Activated CD4-positive, alpha-beta T cell treated with anti-CD3 and anti-CD28 coated beads, Interleukin-2, amount 10 ng/mL, durations not matched to agents 7 days and 5 days (primary cell): ENCODE results near the gene CFAP43. TPM values are rescaled to one million over a fixed set of nuclear protein-coding genes. Genes with fewer than 3 reads are reported as not detected.
"Not testable (repeated sequence)": the region's sequence is repeated elsewhere in the genome, so short reads cannot be mapped to it uniquely, and the experiment has no call there.

Experiments
- CTCF ChIA-PET: fragments of 350-600 bp; sonication (Branson Sonifier 250); formaldehyde crosslinking; loops from one replicate; lab custom pipeline; 2021; ENCODE audit warnings: antibody characterized with exemption; lab: Charles Lee
- POLR2A ChIA-PET: fragments of 350-600 bp; sonication (Branson Sonifier 250); formaldehyde crosslinking; loops from one replicate; lab custom pipeline; 2021; ENCODE audit warnings: antibody characterized with exemption; lab: Charles Lee
- DNase-seq: peaks from one replicate; pipeline ENCODE4 v3.0.0-alpha.2; 2020
- H3K27ac Mint-ChIP-seq: one replicate; pipeline ENCODE4 v1.8.0; 2021; ENCODE audit warnings: mild to moderate bottlenecking, moderate library complexity, mixed read lengths
- H3K27me3 Mint-ChIP-seq: one replicate; pipeline ENCODE4 v1.8.0; 2021; ENCODE audit warnings: mixed read lengths
- H3K36me3 Mint-ChIP-seq: one replicate; pipeline ENCODE4 v1.8.0; 2021; ENCODE audit warnings: low read depth, mixed read lengths
- H3K4me1 Mint-ChIP-seq: one replicate; pipeline ENCODE4 v1.8.0; 2021; ENCODE audit warnings: mixed read lengths
- H3K4me3 Mint-ChIP-seq: one replicate; pipeline ENCODE4 v1.8.0; 2021; ENCODE audit warnings: mild to moderate bottlenecking, moderate library complexity, mixed read lengths
- H3K9me3 Mint-ChIP-seq: one replicate; pipeline ENCODE4 v1.8.0; 2021; ENCODE audit warnings: mixed read lengths
- total RNA-seq, 2 experiments: library from RNA; stranded (reverse); gene quantifications; one replicate each; pipeline ENCODE4 v1.2.3, GENCODE V29; 2021

The CFAP43 gene
- total RNA-seq, 2 experiments from 2014 or later = not detected

- peak overlapping the region; percentile 96 for H3K27ac Mint-ChIP-seq
- CTCF ChIA-PET = interaction anchor here (0.6 to 3.3 kb wide), 13 partner anchors 8 to 366 kb away, joined by 3 to 21 read pairs (median 5); partner anchors contain the start of genes CFAP43 and CFAP58
- peaks cover 39% of the 10 kb centered on the region for H3K4me1 Mint-ChIP-seq
- H3K4me3 Mint-ChIP-seq = peak overlapping the region; percentile 89
- H3K9me3 Mint-ChIP-seq = no peaks in the 10 kb centered on the region
- no peak for DNase-seq
- H3K36me3 Mint-ChIP-seq = peaks cover 17% of the 10 kb centered on the region
- POLR2A ChIA-PET = no interaction called here
- H3K27me3 Mint-ChIP-seq = peaks cover 17% of the 10 kb centered on the region
These were observed 21.6 kb upstream of the CFAP43 start for GRCh38 chr10:104253606-104254410.

GRCh38 chr10:104253106-104253505 lies 20.9 kb upstream of the CFAP43 start:
- DNase-seq = no peak
- H3K36me3 Mint-ChIP-seq = peaks cover 12% of the 10 kb centered on the region
- H3K27me3 Mint-ChIP-seq = peaks cover 18% of the 10 kb centered on the region
- H3K27ac Mint-ChIP-seq = peak overlapping the region; percentile 47
- ChIA-PET POLR2A (no interaction called here), CTCF (interaction anchor here (0.9 to 3.3 kb wide), 5 partner anchors 9 to 171 kb away, joined by 3 to 21 read pairs (median 3); no protein-coding TSS in a partner anchor)
- no peaks in the 10 kb centered on the region for H3K9me3 Mint-ChIP-seq
- H3K4me1 Mint-ChIP-seq = peaks cover 34% of the 10 kb centered on the region
- H3K4me3 Mint-ChIP-seq = peak overlapping the region; percentile 33

- H3K27me3 Mint-ChIP-seq = peaks cover 20% of the 10 kb centered on the region
- no peak overlapping the region for H3K27ac Mint-ChIP-seq
- peaks cover 9% of the 10 kb centered on the region for H3K36me3 Mint-ChIP-seq
- H3K4me1 Mint-ChIP-seq = peaks cover 36% of the 10 kb centered on the region
- peaks cover 2% of the 10 kb centered on the region for H3K9me3 Mint-ChIP-seq
- no peak for DNase-seq
- no peak overlapping the region for H3K4me3 Mint-ChIP-seq
- ChIA-PET POLR2A (no interaction called here), CTCF (interaction anchor here (1.2 kb wide), 1 partner anchor 10 kb away, joined by 3 read pairs; no protein-coding TSS in a partner anchor)
These were observed 20.2 kb upstream of the CFAP43 start for GRCh38 chr10:104252368-104252767.

- CTCF ChIA-PET = no interaction called here
- peaks cover 37% of the 10 kb centered on the region for H3K4me1 Mint-ChIP-seq
These were observed 19.3 kb upstream of the CFAP43 start for GRCh38 chr10:104251443-104251842.

GRCh38 chr10:104250371-104250770 lies 18.2 kb upstream of the CFAP43 start:
- H3K36me3 Mint-ChIP-seq = peaks cover 1% of the 10 kb centered on the region
- POLR2A ChIA-PET = no interaction called here

More at GRCh38 chr10:104251443-104251842, 19.3 kb upstream of the CFAP43 start:
- peaks cover 21% of the 10 kb centered on the region for H3K27me3 Mint-ChIP-seq
- H3K27ac Mint-ChIP-seq = no peak overlapping the region
- peaks cover 11% of the 10 kb centered on the region for H3K9me3 Mint-ChIP-seq
- peaks cover 5% of the 10 kb centered on the region for H3K36me3 Mint-ChIP-seq
- no peak for DNase-seq
- POLR2A ChIA-PET = no interaction called here
- no peak overlapping the region for H3K4me3 Mint-ChIP-seq

GRCh38 chr10:104248931-104249330 lies 16.8 kb upstream of the CFAP43 start:
- H3K27ac Mint-ChIP-seq, H3K4me3 Mint-ChIP-seq, DNase-seq, POLR2A ChIA-PET, H3K36me3 Mint-ChIP-seq: not testable (repeated sequence)
- CTCF ChIA-PET = interaction anchor here (0.9 to 1.6 kb wide), 2 partner anchors 9 to 16 kb away, joined by 4 to 8 read pairs; no protein-coding TSS in a partner anchor
- Mint-ChIP-seq H3K27me3 (peaks cover 21% of the 10 kb centered on the region), H3K4me1 (peaks cover 20% of the 10 kb centered on the region), H3K9me3 (peaks cover 11% of the 10 kb centered on the region)

More at GRCh38 chr10:104250371-104250770, 18.2 kb upstream of the CFAP43 start:
- no peak overlapping the region for H3K27ac Mint-ChIP-seq
- DNase-seq = no peak
- no peak overlapping the region for H3K4me3 Mint-ChIP-seq
- CTCF ChIA-PET = interaction anchor here (0.6 kb wide), 1 partner anchor 71 kb away, joined by 3 read pairs; no protein-coding TSS in a partner anchor
- H3K27me3 Mint-ChIP-seq = peaks cover 21% of the 10 kb centered on the region
- H3K9me3 Mint-ChIP-seq = peaks cover 11% of the 10 kb centered on the region
- peaks cover 27% of the 10 kb centered on the region for H3K4me1 Mint-ChIP-seq

GRCh38 chr10:104247513-104248146 lies 15.5 kb upstream of the CFAP43 start:
- CTCF ChIA-PET = interaction anchor here (0.5 to 2.2 kb wide), 5 partner anchors 8 to 150 kb away, joined by 3 to 8 read pairs (median 4); partner anchors contain the start of genes GSTO1 and SFR1
- POLR2A ChIA-PET = interaction anchor here (0.7 kb wide), 1 partner anchor 176 kb away, joined by 3 read pairs; no protein-coding TSS in a partner anchor
- no peak for DNase-seq
- Mint-ChIP-seq H3K27ac (peak overlapping the region; percentile 65), H3K4me3 (no peak overlapping the region), H3K9me3 (peaks cover 11% of the 10 kb centered on the region), H3K36me3 (peaks cover 1% of the 10 kb centered on the region), H3K27me3 (peaks cover 21% of the 10 kb centered on the region), H3K4me1 (peaks cover 13% of the 10 kb centered on the region)

GRCh38 chr10:104246976-104247375 lies 14.8 kb upstream of the CFAP43 start:
- H3K27me3 Mint-ChIP-seq = peaks cover 21% of the 10 kb centered on the region
- H3K4me3 Mint-ChIP-seq = no peak overlapping the region
- no peak for DNase-seq
- ChIA-PET CTCF (interaction anchor here (0.5 to 2.2 kb wide), 5 partner anchors 8 to 534 kb away, joined by 3 to 7 read pairs (median 3); partner anchors contain the start of genes GSTO1 and SFR1), POLR2A (no interaction called here)
- peaks cover 13% of the 10 kb centered on the region for H3K4me1 Mint-ChIP-seq
- peaks cover 1% of the 10 kb centered on the region for H3K36me3 Mint-ChIP-seq
- H3K27ac Mint-ChIP-seq = peak overlapping the region; percentile 65
- peaks cover 11% of the 10 kb centered on the region for H3K9me3 Mint-ChIP-seq

- POLR2A ChIA-PET = no interaction called here
- H3K27me3 Mint-ChIP-seq = peaks cover 22% of the 10 kb centered on the region
- H3K4me1 Mint-ChIP-seq = peaks cover 13% of the 10 kb centered on the region
- no peak for DNase-seq
- H3K27ac Mint-ChIP-seq = no peak overlapping the region
- CTCF ChIA-PET = no interaction called here
- H3K4me3 Mint-ChIP-seq = no peak overlapping the region
- peaks cover 1% of the 10 kb centered on the region for H3K36me3 Mint-ChIP-seq
- peaks cover 11% of the 10 kb centered on the region for H3K9me3 Mint-ChIP-seq
These were observed 13.0 kb upstream of the CFAP43 start for GRCh38 chr10:104245066-104245632.

- H3K9me3 Mint-ChIP-seq = peaks cover 11% of the 10 kb centered on the region
- POLR2A ChIA-PET = no interaction called here
These were observed 11.3 kb upstream of the CFAP43 start for GRCh38 chr10:104243512-104243911.

GRCh38 chr10:104243009-104243408 lies 10.8 kb upstream of the CFAP43 start:
- Mint-ChIP-seq H3K9me3 (peaks cover 11% of the 10 kb centered on the region), H3K4me1 (peaks cover 13% of the 10 kb centered on the region), H3K27me3 (peaks cover 20% of the 10 kb centered on the region)
- CTCF ChIA-PET = interaction anchor here (1.5 to 1.8 kb wide), 2 partner anchors 11 to 12 kb away, joined by 4 to 7 read pairs; partner anchors contain the start of genes CFAP43 and GSTO1
- H3K4me3 Mint-ChIP-seq, DNase-seq, H3K36me3 Mint-ChIP-seq, POLR2A ChIA-PET, H3K27ac Mint-ChIP-seq: not testable (repeated sequence)

More at GRCh38 chr10:104243512-104243911, 11.3 kb upstream of the CFAP43 start:
- no peak overlapping the region for H3K4me3 Mint-ChIP-seq
- no peak for DNase-seq
- CTCF ChIA-PET = no interaction called here
- H3K4me1 Mint-ChIP-seq = peaks cover 13% of the 10 kb centered on the region
- H3K27ac Mint-ChIP-seq = no peak overlapping the region
- H3K27me3 Mint-ChIP-seq = peaks cover 20% of the 10 kb centered on the region
- H3K36me3 Mint-ChIP-seq = peaks cover 1% of the 10 kb centered on the region

- Mint-ChIP-seq H3K4me1 (peaks cover 10% of the 10 kb centered on the region), H3K4me3 (no peak overlapping the region), H3K27me3 (peaks cover 20% of the 10 kb centered on the region), H3K36me3 (peaks cover 1% of the 10 kb centered on the region), H3K27ac (no peak overlapping the region), H3K9me3 (peaks cover 11% of the 10 kb centered on the region)
- ChIA-PET CTCF (interaction anchor here (1.5 to 1.8 kb wide), 2 partner anchors 11 to 12 kb away, joined by 4 to 7 read pairs; partner anchors contain the start of genes CFAP43 and GSTO1), POLR2A (no interaction called here)
- DNase-seq = no peak
These were observed 10.4 kb upstream of the CFAP43 start for GRCh38 chr10:104242545-104242944.
